HepG2 (cell line): Measurements from ENCODE around the gene TNFRSF25. TPM values are rescaled to one million over a fixed set of nuclear protein-coding genes. Genes with fewer than 3 reads are reported as not detected.
A peak's percentile ranks its signal among the peaks of the same experiment; 100 is the strongest.

Source experiments
- CEBPZ ChIP-seq: IDR thresholded peaks from 2 replicates; pipeline ENCODE4 v1.6.1; 2012; ENCODE audit warnings: low read length, improper control_type of control experiment
- HOXA3 ChIP-seq: sonication (generic); formaldehyde crosslinking; IDR thresholded peaks from 2 replicates; pipeline ENCODE4 v1.5.0; 2020; ENCODE audit warnings: missing genetic modification reagents
- MIER3 ChIP-seq: IDR thresholded peaks from 2 replicates; pipeline ENCODE4 v1.6.1; 2016; ENCODE audit warnings: missing compliant biosample characterization, borderline replicate concordance
- MLX ChIP-seq: IDR thresholded peaks from 2 replicates; pipeline ENCODE4 v1.6.1; 2016
- NCOA2 ChIP-seq: sonication (generic); formaldehyde crosslinking; IDR thresholded peaks from 2 replicates; pipeline ENCODE4 v1.8.0; 2022; ENCODE audit warnings: inconsistent platforms
- NR2C2 ChIP-seq: sonication (generic); formaldehyde crosslinking; IDR thresholded peaks from 2 replicates; pipeline ENCODE4 v1.4.0; 2020; ENCODE audit warnings: missing genetic modification reagents, mild to moderate bottlenecking, moderate library complexity, borderline replicate concordance
- POLR2AphosphoS5 ChIP-seq: IDR thresholded peaks from 2 replicates; pipeline ENCODE4 v1.6.1; 2012; ENCODE audit warnings: low read depth, low read length
- PPARG ChIP-seq: conservative IDR thresholded peaks from 2 replicates; pipeline ENCODE4 v1.6.1; 2016; ENCODE audit warnings: missing biosample characterization, missing genetic modification reagents
- SMARCC2 ChIP-seq: fragments of 450-650 bp; IDR thresholded peaks from 2 replicates; pipeline ENCODE4 v1.6.1; 2017; ENCODE audit warnings: antibody characterized with exemption, mild to moderate bottlenecking
- TFAP4 ChIP-seq: sonication (generic); IDR thresholded peaks from 2 replicates; pipeline ENCODE4 v1.6.1; 2016; ENCODE audit warnings: low read depth, borderline replicate concordance
- ZBTB37 ChIP-seq: sonication (generic); formaldehyde crosslinking; IDR thresholded peaks from 2 replicates; pipeline ENCODE4 v1.4.0; 2020; ENCODE audit warnings: mild to moderate bottlenecking, missing genetic modification reagents
- ZFP90 ChIP-seq: sonication (generic); formaldehyde crosslinking; IDR thresholded peaks from 2 replicates; pipeline ENCODE4 v1.8.0; 2022; ENCODE audit warnings: missing genetic modification reagents, mild to moderate bottlenecking, inconsistent platforms, borderline replicate concordance
- ZFX ChIP-seq: sonication (generic); formaldehyde crosslinking; IDR thresholded peaks from 2 replicates; pipeline ENCODE4 v1.4.0; 2020; ENCODE audit warnings: mild to moderate bottlenecking, low read depth, missing genetic modification reagents, moderate library complexity
- ZNF292 ChIP-seq: sonication (generic); formaldehyde crosslinking; IDR thresholded peaks from 2 replicates; pipeline ENCODE4 v1.8.1; 2022; ENCODE audit warnings: mild to moderate bottlenecking, low read depth, missing genetic modification reagents, borderline replicate concordance
- ZNF335 ChIP-seq: sonication (generic); formaldehyde crosslinking; IDR thresholded peaks from 2 replicates; pipeline ENCODE4 v1.4.0; 2020; ENCODE audit warnings: missing genetic modification reagents
- polyA plus RNA-seq, 8 experiments: library from polyadenylated mRNA; depleted of rRNA in 3 of 8; stranded (reverse) in 7 of 8; unstranded in 1 of 8; fragments of >200 nt; fragmentation: Illumina TruSeq in 4 of 8; extraction: Trizol in 4 of 8; gene quantifications; 2 replicates each; pipeline versions ENCODE4 v1.2.1 to v1.2.3, GENCODE V29; 2011 to 2016; ENCODE audit warnings: low read depth in 4 of 8, missing spikeins in 1 of 8, mixed read lengths in 1 of 8; ENCODE audit not compliant: insufficient read depth in 1 of 8
- total RNA-seq, 5 experiments: library from RNA; depleted of rRNA; stranded (reverse); fragments of >200 nt; fragmentation: Illumina TruSeq; extraction: Trizol; gene quantifications; 2 replicates each; pipeline ENCODE4 v1.2.3, GENCODE V29; 2016; ENCODE audit warnings: low read depth in 1 of 5
- TF ChIP-seq, protein P1 (sequence below): sonication (generic); formaldehyde crosslinking; IDR thresholded peaks from 2 replicates; pipeline ENCODE4 v1.4.0; 2020; ENCODE audit warnings: mild to moderate bottlenecking, missing genetic modification reagents, borderline replicate concordance

Gene TNFRSF25
- total and polyA plus RNA-seq, 2 of the 13 experiments (the other 11 are each of a cell fraction or from before 2014, with no cell fraction given), result 1.4 to 1.5 TPM

- peak; percentile 67 for TF ChIP-seq NCOA2 (CRISPR knock-in tag)
- TF ChIP-seq ZNF335 (CRISPR knock-in tag), result no peak
- peak; percentile 53 for TF ChIP-seq POLR2AphosphoS5
- no peak for TF ChIP-seq ZFP90 (CRISPR knock-in tag)
- peak; percentile 55; the same call in 1 of the 2 replicates for TF ChIP-seq MIER3 (CRISPR knock-in tag)
- peak; percentile 35; the same call in 1 of the 2 replicates for TF ChIP-seq ZBTB37 (CRISPR knock-in tag)
- TF ChIP-seq SMARCC2, result no peak
- peak; percentile 36; the same call in 1 of the 2 replicates for TF ChIP-seq MLX (CRISPR knock-in tag)
- TF ChIP-seq, protein P1, sequence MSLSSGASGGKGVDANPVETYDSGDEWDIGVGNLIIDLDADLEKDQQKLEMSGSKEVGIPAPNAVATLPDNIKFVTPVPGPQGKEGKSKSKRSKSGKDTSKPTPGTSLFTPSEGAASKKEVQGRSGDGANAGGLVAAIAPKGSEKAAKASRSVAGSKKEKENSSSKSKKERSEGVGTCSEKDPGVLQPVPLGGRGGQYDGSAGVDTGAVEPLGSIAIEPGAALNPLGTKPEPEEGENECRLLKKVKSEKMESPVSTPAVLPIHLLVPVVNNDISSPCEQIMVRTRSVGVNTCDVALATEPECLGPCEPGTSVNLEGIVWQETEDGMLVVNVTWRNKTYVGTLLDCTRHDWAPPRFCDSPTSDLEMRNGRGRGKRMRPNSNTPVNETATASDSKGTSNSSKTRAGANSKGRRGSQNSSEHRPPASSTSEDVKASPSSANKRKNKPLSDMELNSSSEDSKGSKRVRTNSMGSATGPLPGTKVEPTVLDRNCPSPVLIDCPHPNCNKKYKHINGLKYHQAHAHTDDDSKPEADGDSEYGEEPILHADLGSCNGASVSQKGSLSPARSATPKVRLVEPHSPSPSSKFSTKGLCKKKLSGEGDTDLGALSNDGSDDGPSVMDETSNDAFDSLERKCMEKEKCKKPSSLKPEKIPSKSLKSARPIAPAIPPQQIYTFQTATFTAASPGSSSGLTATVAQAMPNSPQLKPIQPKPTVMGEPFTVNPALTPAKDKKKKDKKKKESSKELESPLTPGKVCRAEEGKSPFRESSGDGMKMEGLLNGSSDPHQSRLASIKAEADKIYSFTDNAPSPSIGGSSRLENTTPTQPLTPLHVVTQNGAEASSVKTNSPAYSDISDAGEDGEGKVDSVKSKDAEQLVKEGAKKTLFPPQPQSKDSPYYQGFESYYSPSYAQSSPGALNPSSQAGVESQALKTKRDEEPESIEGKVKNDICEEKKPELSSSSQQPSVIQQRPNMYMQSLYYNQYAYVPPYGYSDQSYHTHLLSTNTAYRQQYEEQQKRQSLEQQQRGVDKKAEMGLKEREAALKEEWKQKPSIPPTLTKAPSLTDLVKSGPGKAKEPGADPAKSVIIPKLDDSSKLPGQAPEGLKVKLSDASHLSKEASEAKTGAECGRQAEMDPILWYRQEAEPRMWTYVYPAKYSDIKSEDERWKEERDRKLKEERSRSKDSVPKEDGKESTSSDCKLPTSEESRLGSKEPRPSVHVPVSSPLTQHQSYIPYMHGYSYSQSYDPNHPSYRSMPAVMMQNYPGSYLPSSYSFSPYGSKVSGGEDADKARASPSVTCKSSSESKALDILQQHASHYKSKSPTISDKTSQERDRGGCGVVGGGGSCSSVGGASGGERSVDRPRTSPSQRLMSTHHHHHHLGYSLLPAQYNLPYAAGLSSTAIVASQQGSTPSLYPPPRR (CRISPR knock-in tag), result peak; percentile 71
- TF ChIP-seq PPARG (CRISPR knock-in tag), result peak; percentile 94
- TF ChIP-seq TFAP4, result peak; percentile 78; the same call in 1 of the 2 replicates
- TF ChIP-seq HOXA3 (CRISPR knock-in tag), result peak; percentile 85
- peak; percentile 59 for TF ChIP-seq ZFX
- peak; percentile 91 for TF ChIP-seq NR2C2 (CRISPR knock-in tag)
- 0 out of 2 replicates have a peak, but pooled peaks have one; percentile 9 for TF ChIP-seq ZNF292 (CRISPR knock-in tag)
- no peak for TF ChIP-seq CEBPZ
These were observed 15.0 kb downstream of the TNFRSF25 start (continued) for GRCh38 chr1:6450943-6451373.
